ENCODE data around the gene CTSW. TPM values are rescaled to one million over a fixed set of nuclear protein-coding genes. Genes with fewer than 3 reads are reported as not detected.

Gene CTSW
- polyA plus RNA-seq, 1 donor (not counting 4 experiments of a cell fraction or from before 2014, with no cell fraction given) = not detected

DNA sequence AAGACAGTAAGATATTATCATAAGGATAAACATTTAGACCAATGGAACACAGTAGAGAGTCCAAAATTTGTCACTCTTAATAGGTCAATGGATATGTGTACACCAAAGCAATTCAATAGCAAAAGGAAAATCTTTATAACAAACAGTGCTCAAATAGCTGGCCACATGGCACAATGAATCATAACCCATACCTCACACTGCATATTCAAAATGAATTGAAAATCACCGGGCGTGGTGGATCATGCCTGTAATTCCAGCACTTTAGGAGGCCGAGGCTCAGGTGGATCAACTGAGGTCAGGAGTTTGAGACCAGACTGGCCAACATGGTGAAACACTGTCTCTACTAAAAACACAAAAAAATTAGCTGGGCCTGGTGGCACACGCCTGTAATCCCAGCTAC lies 37.5 kb upstream of the CTSW start:
- H3K4me3 ChIP-seq (ENCODE audit: control insufficient read depth in 2 of 3, extremely low read depth in 1 of 3, insufficient read depth in 2 of 3, low read depth in 1 of 3, low read length in 3 of 3) = no peak overlapping the region
- no peaks in the 10 kb centered on the region for H3K27me3 ChIP-seq (ENCODE audit: control insufficient read depth, extremely low read depth, insufficient read depth, low read length)
- H3K79me2 ChIP-seq (ENCODE audit: control insufficient read depth, insufficient read depth, low read length) = no peaks in the 10 kb centered on the region
- no peak overlapping the region for H3K9ac ChIP-seq (ENCODE audit: control insufficient read depth, extremely low read depth, insufficient read depth, low read length)
- no peaks in the 10 kb centered on the region for H3K9me3 ChIP-seq (ENCODE audit: control insufficient read depth, low read depth, low read length)
- H3K27ac ChIP-seq (ENCODE audit: control insufficient read depth, insufficient read depth, low read length) = no peak overlapping the region
- no peaks in the 10 kb centered on the region for H4K20me1 ChIP-seq (ENCODE audit: control insufficient read depth, extremely low read depth, insufficient read depth, low read length)
- H3K4me2 ChIP-seq (ENCODE audit: control insufficient read depth, extremely low read depth, insufficient read depth, low read depth, low read length) = no peak overlapping the region
- no peaks in the 10 kb centered on the region for H3K36me3 ChIP-seq (ENCODE audit: control insufficient read depth in 2 of 2, extremely low read depth in 1 of 2, insufficient read depth in 2 of 2, low read length in 2 of 2)
- dilution Hi-C loops (cut with MboI; ENCODE audit: extremely low pct_ligation_motif_present, low sequenced_read_pairs) = no loop called here
- no peak for TF ChIP-seq EZH2 (IDR thresholded peaks at IDR 0.05; ENCODE audit: low read length)
- TF ChIP-seq, protein P1, sequence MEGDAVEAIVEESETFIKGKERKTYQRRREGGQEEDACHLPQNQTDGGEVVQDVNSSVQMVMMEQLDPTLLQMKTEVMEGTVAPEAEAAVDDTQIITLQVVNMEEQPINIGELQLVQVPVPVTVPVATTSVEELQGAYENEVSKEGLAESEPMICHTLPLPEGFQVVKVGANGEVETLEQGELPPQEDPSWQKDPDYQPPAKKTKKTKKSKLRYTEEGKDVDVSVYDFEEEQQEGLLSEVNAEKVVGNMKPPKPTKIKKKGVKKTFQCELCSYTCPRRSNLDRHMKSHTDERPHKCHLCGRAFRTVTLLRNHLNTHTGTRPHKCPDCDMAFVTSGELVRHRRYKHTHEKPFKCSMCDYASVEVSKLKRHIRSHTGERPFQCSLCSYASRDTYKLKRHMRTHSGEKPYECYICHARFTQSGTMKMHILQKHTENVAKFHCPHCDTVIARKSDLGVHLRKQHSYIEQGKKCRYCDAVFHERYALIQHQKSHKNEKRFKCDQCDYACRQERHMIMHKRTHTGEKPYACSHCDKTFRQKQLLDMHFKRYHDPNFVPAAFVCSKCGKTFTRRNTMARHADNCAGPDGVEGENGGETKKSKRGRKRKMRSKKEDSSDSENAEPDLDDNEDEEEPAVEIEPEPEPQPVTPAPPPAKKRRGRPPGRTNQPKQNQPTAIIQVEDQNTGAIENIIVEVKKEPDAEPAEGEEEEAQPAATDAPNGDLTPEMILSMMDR (optimal IDR thresholded peaks at IDR 0.05 in 1 of 3, IDR thresholded peaks at IDR 0.05 in 1 of 3, conservative IDR thresholded peaks at IDR 0.05 in 1 of 3; ENCODE audit: extremely low read depth in 1 of 3, insufficient read depth in 2 of 3, low read length in 3 of 3) = no peak
- DNase-seq (ENCODE audit: low read depth, low spot score) (no peak), FAIRE-seq (no peak)
- no peak overlapping the region for H2AFZ ChIP-seq (ENCODE audit: control insufficient read depth, low read length)
- no peaks in the 10 kb centered on the region for H3K9me1 ChIP-seq (ENCODE audit: control insufficient read depth, extremely low read depth, insufficient read depth, low read length)
- H3K4me1 ChIP-seq (ENCODE audit: control insufficient read depth, extremely low read depth, insufficient read depth, low read length) = peaks cover 4% of the 10 kb centered on the region

DNA sequence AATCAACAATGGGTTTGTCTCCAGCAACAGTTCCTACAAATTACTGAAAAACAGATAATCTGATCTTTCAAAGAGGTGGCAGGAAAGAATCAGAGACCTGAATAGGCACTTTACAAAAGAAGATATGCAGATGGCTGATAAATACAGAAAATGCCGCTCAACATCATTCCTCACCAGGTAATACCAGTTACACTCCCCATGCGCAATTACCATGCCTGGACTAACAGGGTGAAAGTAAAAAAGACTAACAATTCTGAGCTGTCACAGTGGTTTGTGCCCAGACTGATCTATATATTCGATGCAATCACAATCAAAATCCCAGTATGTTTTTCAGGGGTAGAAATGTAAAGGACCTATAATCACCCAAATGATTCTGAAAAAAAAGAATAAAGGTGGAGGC lies 35.8 kb upstream of the CTSW start:
- Histone ChIP-seq H2AFZ (ENCODE audit: control insufficient read depth, low read length) (no peak overlapping the region), H3K36me3 (ENCODE audit: control insufficient read depth in 2 of 2, extremely low read depth in 1 of 2, insufficient read depth in 2 of 2, low read length in 2 of 2) (no peaks in the 10 kb centered on the region), H3K27ac (ENCODE audit: control insufficient read depth, insufficient read depth, low read length) (no peak overlapping the region), H3K9me1 (ENCODE audit: control insufficient read depth, extremely low read depth, insufficient read depth, low read length) (no peaks in the 10 kb centered on the region), H4K20me1 (ENCODE audit: control insufficient read depth, extremely low read depth, insufficient read depth, low read length) (no peaks in the 10 kb centered on the region), H3K79me2 (ENCODE audit: control insufficient read depth, insufficient read depth, low read length) (no peaks in the 10 kb centered on the region), H3K27me3 (ENCODE audit: control insufficient read depth, extremely low read depth, insufficient read depth, low read length) (no peaks in the 10 kb centered on the region), H3K4me3 (ENCODE audit: control insufficient read depth in 2 of 3, extremely low read depth in 1 of 3, insufficient read depth in 2 of 3, low read depth in 1 of 3, low read length in 3 of 3) (no peak overlapping the region), H3K4me1 (ENCODE audit: control insufficient read depth, extremely low read depth, insufficient read depth, low read length) (peaks cover 4% of the 10 kb centered on the region), H3K4me2 (ENCODE audit: control insufficient read depth, extremely low read depth, insufficient read depth, low read depth, low read length) (no peak overlapping the region), H3K9ac (ENCODE audit: control insufficient read depth, extremely low read depth, insufficient read depth, low read length) (no peak overlapping the region), H3K9me3 (ENCODE audit: control insufficient read depth, low read depth, low read length) (no peaks in the 10 kb centered on the region)
- FAIRE-seq = no peak
- DNase-seq (ENCODE audit: low read depth, low spot score) = no peak
- dilution Hi-C loops (cut with MboI; ENCODE audit: extremely low pct_ligation_motif_present, low sequenced_read_pairs) = no loop called here
- TF ChIP-seq, protein P1 (optimal IDR thresholded peaks at IDR 0.05 in 1 of 3, IDR thresholded peaks at IDR 0.05 in 1 of 3, conservative IDR thresholded peaks at IDR 0.05 in 1 of 3; ENCODE audit: extremely low read depth in 1 of 3, insufficient read depth in 2 of 3, low read length in 3 of 3) = no peak
- no peak for TF ChIP-seq EZH2 (IDR thresholded peaks at IDR 0.05; ENCODE audit: low read length)
